Natural killer cell (primary cell): Measurements from ENCODE around the gene MEPCE. TPM values are rescaled to one million over a fixed set of nuclear protein-coding genes. Genes with fewer than 3 reads are reported as not detected.

ENCODE experiments used
- ATAC-seq, 3 donors: fragments of 150-1000 bp in 2 of 3; fragments of 200-7000 bp in 1 of 3; cut with Tn5 transposase; 1 replicate in 1 of 3; 2 replicates in 2 of 3; pipeline ENCODE4 v1.10.0; 2021; ENCODE audit warnings: mild to moderate bottlenecking in 2 of 3, moderate library complexity in 2 of 3
- DNase-seq, 2 donors: peaks; one replicate each; pipeline versions ENCODE4 v3.0.0 to v3.0.0-alpha.2; 2013 to 2021; ENCODE audit warnings: mixed read lengths in 1 of 2
- H3K27ac ChIP-seq: one replicate; pipeline ENCODE4 v1.5.1; 2013; ENCODE audit warnings: mild to moderate bottlenecking, low read length
- H3K27me3 ChIP-seq: one replicate; pipeline ENCODE4 v1.6.1; 2013; ENCODE audit warnings: low read length; ENCODE audit not compliant: control insufficient read depth, insufficient read depth
- H3K36me3 ChIP-seq: one replicate; pipeline ENCODE4 v1.6.1; 2013; ENCODE audit warnings: low read length; ENCODE audit not compliant: control insufficient read depth, insufficient read depth
- H3K4me1 ChIP-seq: one replicate; pipeline ENCODE4 v1.6.1; 2013; ENCODE audit warnings: low read length; ENCODE audit not compliant: control insufficient read depth, insufficient read depth
- H3K4me3 ChIP-seq: one replicate; pipeline ENCODE4 v1.5.1; 2013; ENCODE audit warnings: low read length
- H3K9me3 ChIP-seq: one replicate; pipeline ENCODE4 v1.6.1; 2013; ENCODE audit warnings: low read length; ENCODE audit not compliant: control insufficient read depth, insufficient read depth
- H3K27ac Mint-ChIP-seq, 2 donors: one replicate each; pipeline ENCODE4 v1.8.0; 2022; ENCODE audit warnings: mild to moderate bottlenecking in 2 of 2, mixed read lengths in 2 of 2, moderate library complexity in 1 of 2
- H3K27me3 Mint-ChIP-seq, 2 donors: one replicate each; pipeline ENCODE4 v1.8.0; 2022; ENCODE audit warnings: low read depth in 2 of 2, mixed read lengths in 2 of 2
- H3K36me3 Mint-ChIP-seq: one replicate; pipeline ENCODE4 v1.8.0; 2022; ENCODE audit warnings: mixed read lengths
- H3K4me1 Mint-ChIP-seq, 2 donors: one replicate each; pipeline ENCODE4 v1.8.0; 2022; ENCODE audit warnings: mixed read lengths in 2 of 2
- H3K4me3 Mint-ChIP-seq: one replicate; pipeline ENCODE4 v1.8.0; 2022; ENCODE audit warnings: mild to moderate bottlenecking, moderate library complexity, mixed read lengths
- H3K9me3 Mint-ChIP-seq, 2 donors: one replicate each; pipeline ENCODE4 v1.8.0; 2022; ENCODE audit warnings: mixed read lengths in 2 of 2
- WGBS: methylation state at CpG from one replicate; pipeline ENCODE4 v1.1.7; 2013; ENCODE audit warnings: missing lambda C conversion rate; ENCODE audit not compliant: insufficient coverage; 5-methylcytosine and 5-hydroxymethylcytosine counted together
- intact Hi-C: fragments of 100-400 bp; cut with micrococcal nuclease; formaldehyde crosslinking; loops from one replicate; pipeline ENCODE4 v1.14.2; 2022
- total RNA-seq, 4 donors: library from RNA; stranded (reverse); fragments of 120-200 nt in 1 of 4; gene quantifications; one replicate each; pipeline versions ENCODE4 v1.2.3 to v1.2.4, GENCODE V29; 2013 to 2022
- TF ChIP-seq, protein P1 (sequence below): fragments of 200-600 bp; IDR thresholded peaks from one replicate; pipeline ENCODE4 v1.8.0; 2022; ENCODE audit warnings: antibody characterized with exemption

The MEPCE gene
- total RNA-seq, 3 donors from 2014 or later (not counting 1 experiment from before 2014, with no cell fraction given): 48.1 to 54.9 (median 54.1) TPM

DNA sequence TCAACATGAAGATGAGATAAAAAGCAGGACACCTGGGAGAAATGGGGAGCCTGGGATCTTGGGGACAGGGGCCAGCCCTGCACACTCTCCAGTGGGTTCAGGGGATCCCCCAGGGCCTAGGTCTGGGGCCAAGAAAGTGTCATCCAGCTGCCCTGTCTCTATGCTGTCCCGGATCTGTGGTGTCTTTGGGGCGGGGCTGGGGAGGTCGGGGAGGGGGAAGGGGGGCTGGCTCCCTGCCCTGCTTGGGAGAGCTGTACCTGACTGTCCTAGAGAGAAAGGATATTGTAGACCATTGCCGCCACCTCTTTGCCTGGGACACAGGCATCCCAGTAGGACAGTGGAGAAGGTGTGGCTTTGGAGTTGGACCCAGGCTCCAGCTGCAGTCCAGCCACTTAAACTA lies 41.4 kb downstream of the MEPCE start:
- peaks cover 61% of the 10 kb centered on the region for H3K36me3 ChIP-seq
- peaks cover 33% of the 10 kb centered on the region for H3K4me1 ChIP-seq
- H3K4me1 Mint-ChIP-seq: peaks cover 10 to 43% of the 10 kb centered on the region in 2 donors
- no peaks in the 10 kb centered on the region for H3K9me3 Mint-ChIP-seq
- ATAC-seq: no peak
- no peak overlapping the region for H3K4me3 Mint-ChIP-seq
- H3K27me3 Mint-ChIP-seq: no peaks in the 10 kb centered on the region
- DNase-seq: no peak
- TF ChIP-seq, protein P1, sequence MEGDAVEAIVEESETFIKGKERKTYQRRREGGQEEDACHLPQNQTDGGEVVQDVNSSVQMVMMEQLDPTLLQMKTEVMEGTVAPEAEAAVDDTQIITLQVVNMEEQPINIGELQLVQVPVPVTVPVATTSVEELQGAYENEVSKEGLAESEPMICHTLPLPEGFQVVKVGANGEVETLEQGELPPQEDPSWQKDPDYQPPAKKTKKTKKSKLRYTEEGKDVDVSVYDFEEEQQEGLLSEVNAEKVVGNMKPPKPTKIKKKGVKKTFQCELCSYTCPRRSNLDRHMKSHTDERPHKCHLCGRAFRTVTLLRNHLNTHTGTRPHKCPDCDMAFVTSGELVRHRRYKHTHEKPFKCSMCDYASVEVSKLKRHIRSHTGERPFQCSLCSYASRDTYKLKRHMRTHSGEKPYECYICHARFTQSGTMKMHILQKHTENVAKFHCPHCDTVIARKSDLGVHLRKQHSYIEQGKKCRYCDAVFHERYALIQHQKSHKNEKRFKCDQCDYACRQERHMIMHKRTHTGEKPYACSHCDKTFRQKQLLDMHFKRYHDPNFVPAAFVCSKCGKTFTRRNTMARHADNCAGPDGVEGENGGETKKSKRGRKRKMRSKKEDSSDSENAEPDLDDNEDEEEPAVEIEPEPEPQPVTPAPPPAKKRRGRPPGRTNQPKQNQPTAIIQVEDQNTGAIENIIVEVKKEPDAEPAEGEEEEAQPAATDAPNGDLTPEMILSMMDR: no peak
- no peaks in the 10 kb centered on the region for H3K9me3 ChIP-seq
- no peaks in the 10 kb centered on the region for H3K27me3 ChIP-seq
- no peak overlapping the region for H3K4me3 ChIP-seq
- H3K27ac ChIP-seq: no peak overlapping the region
- whole genome bisulfite sequencing: 57% methylated on average over 4 of the region's 4 CpGs
- intact Hi-C loops: loop anchor here (10.0 kb wide), 2 partner anchors 224 to 384 kb away; partner anchors contain the start of genes GIGYF1 and SLC12A9
- H3K36me3 Mint-ChIP-seq: no peaks in the 10 kb centered on the region
- H3K27ac Mint-ChIP-seq: no peak overlapping the region

GRCh38 chr7:100472121-100472851 lies 42.7 kb downstream of the MEPCE start:
- 94% methylated on average over 16 of the region's 16 CpGs for WGBS
- no peaks in the 10 kb centered on the region for H3K9me3 Mint-ChIP-seq
- peak overlapping the region; percentile 62 to 63 for H3K27ac Mint-ChIP-seq
- H3K27me3 Mint-ChIP-seq: no peaks in the 10 kb centered on the region
- DNase-seq (no peak), ATAC-seq (no peak)
- H3K36me3 ChIP-seq: peaks cover 60% of the 10 kb centered on the region
- TF ChIP-seq, protein P1: no peak
- H3K4me1 Mint-ChIP-seq: peaks cover 18 to 47% of the 10 kb centered on the region in 2 donors
- H3K4me3 ChIP-seq: no peak overlapping the region
- no peak overlapping the region for H3K4me3 Mint-ChIP-seq
- peaks cover 46% of the 10 kb centered on the region for H3K4me1 ChIP-seq
- H3K9me3 ChIP-seq: no peaks in the 10 kb centered on the region
- intact Hi-C loops: loop anchor here (10.0 kb wide), 2 partner anchors 223 to 383 kb away; partner anchors contain the start of genes GIGYF1 and SLC12A9
- H3K36me3 Mint-ChIP-seq: no peaks in the 10 kb centered on the region
- no peaks in the 10 kb centered on the region for H3K27me3 ChIP-seq
- no peak overlapping the region for H3K27ac ChIP-seq

- no peaks in the 10 kb centered on the region for H3K36me3 Mint-ChIP-seq
- 59% methylated on average over 14 of the region's 14 CpGs for WGBS
- DNase-seq: peak in 1 of 2 donors; percentile 42
- no peaks in the 10 kb centered on the region for H3K27me3 ChIP-seq
- H3K9me3 ChIP-seq: no peaks in the 10 kb centered on the region
- H3K9me3 Mint-ChIP-seq: no peaks in the 10 kb centered on the region
- peak overlapping the region; percentile 62 to 63 for H3K27ac Mint-ChIP-seq
- H3K27ac ChIP-seq: peak overlapping the region; percentile 44
- no peak for ATAC-seq
- H3K36me3 ChIP-seq: peaks cover 54% of the 10 kb centered on the region
- H3K4me3 Mint-ChIP-seq: no peak overlapping the region
- TF ChIP-seq, protein P1: no peak
- peaks cover 19 to 48% of the 10 kb centered on the region in 2 donors for H3K4me1 Mint-ChIP-seq
- intact Hi-C loops: loop anchor here (10.0 kb wide), 2 partner anchors 222 to 382 kb away; partner anchors contain the start of genes GIGYF1 and SLC12A9
- H3K27me3 Mint-ChIP-seq: no peaks in the 10 kb centered on the region
- peaks cover 50% of the 10 kb centered on the region for H3K4me1 ChIP-seq
- no peak overlapping the region for H3K4me3 ChIP-seq
Measured at GRCh38 chr7:100472854-100473499, 43.3 kb downstream of the MEPCE start.
